HL-60 (cell line): Measurements from ENCODE around the gene ERCC2.

ENCODE experiments used
- CTCF ChIP-seq: IDR thresholded peaks from one replicate; pipeline ENCODE4 v1.5.1; 2011; ENCODE audit warnings: low read length, control low read depth, inconsistent platforms; ENCODE audit not compliant: insufficient read depth
- GABPA ChIP-seq: IDR thresholded peaks from 2 replicates; pipeline ENCODE4 v1.6.1; 2012; ENCODE audit warnings: low read depth
- POLR2AphosphoS5 ChIP-seq: IDR thresholded peaks from 2 replicates; pipeline ENCODE4 v1.6.1; 2012; ENCODE audit warnings: low read depth
- SPI1 ChIP-seq: IDR thresholded peaks from 2 replicates; pipeline ENCODE4 v1.6.1; 2012; ENCODE audit warnings: low read depth, mild to moderate bottlenecking, borderline replicate concordance
- TF ChIP-seq, protein P1 (sequence below): IDR thresholded peaks from 2 replicates; pipeline ENCODE4 v1.6.1; 2012; ENCODE audit warnings: low read depth; ENCODE audit not compliant: insufficient replicate concordance

DNA sequence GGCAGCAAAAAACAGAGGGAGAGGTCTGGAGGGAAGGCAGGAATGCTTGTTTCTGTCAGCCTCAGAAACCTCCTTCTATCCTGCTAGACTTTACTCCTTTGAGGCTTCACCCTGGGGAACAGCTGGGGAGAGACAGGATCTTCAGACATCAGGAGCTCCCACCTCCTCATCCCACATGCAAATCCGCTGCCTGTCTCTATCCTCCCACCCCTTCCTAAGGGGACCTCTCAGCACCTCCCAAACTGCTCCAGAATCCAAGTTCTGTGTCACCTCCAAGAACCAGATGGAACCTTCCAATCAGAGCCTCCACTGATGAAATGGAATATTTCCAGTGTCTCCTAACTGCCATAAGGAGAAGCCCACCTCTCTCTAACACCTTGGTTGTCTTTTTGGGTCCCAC lies 9.7 kb upstream of the ERCC2 start:
- no peak for TF ChIP-seq CTCF
- TF ChIP-seq, protein P1, sequence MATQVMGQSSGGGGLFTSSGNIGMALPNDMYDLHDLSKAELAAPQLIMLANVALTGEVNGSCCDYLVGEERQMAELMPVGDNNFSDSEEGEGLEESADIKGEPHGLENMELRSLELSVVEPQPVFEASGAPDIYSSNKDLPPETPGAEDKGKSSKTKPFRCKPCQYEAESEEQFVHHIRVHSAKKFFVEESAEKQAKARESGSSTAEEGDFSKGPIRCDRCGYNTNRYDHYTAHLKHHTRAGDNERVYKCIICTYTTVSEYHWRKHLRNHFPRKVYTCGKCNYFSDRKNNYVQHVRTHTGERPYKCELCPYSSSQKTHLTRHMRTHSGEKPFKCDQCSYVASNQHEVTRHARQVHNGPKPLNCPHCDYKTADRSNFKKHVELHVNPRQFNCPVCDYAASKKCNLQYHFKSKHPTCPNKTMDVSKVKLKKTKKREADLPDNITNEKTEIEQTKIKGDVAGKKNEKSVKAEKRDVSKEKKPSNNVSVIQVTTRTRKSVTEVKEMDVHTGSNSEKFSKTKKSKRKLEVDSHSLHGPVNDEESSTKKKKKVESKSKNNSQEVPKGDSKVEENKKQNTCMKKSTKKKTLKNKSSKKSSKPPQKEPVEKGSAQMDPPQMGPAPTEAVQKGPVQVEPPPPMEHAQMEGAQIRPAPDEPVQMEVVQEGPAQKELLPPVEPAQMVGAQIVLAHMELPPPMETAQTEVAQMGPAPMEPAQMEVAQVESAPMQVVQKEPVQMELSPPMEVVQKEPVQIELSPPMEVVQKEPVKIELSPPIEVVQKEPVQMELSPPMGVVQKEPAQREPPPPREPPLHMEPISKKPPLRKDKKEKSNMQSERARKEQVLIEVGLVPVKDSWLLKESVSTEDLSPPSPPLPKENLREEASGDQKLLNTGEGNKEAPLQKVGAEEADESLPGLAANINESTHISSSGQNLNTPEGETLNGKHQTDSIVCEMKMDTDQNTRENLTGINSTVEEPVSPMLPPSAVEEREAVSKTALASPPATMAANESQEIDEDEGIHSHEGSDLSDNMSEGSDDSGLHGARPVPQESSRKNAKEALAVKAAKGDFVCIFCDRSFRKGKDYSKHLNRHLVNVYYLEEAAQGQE, result no peak
- no peak for TF ChIP-seq POLR2AphosphoS5
- no peak for TF ChIP-seq GABPA
- no peak for TF ChIP-seq SPI1
